HCT116 (cell line): ENCODE data around the gene WDR31.
"Not testable (repeated sequence)": the region's sequence is repeated elsewhere in the genome, so short reads cannot be mapped to it uniquely, and the experiment has no call there.

Source experiments
- SP1 ChIP-seq: IDR thresholded peaks from 2 replicates; pipeline ENCODE4 v1.6.1; 2012; ENCODE audit warnings: low read depth
- ZFX ChIP-seq: fragments of 450-650 bp; IDR thresholded peaks from 2 replicates; pipeline ENCODE4 v1.6.1; 2017
- TF ChIP-seq, protein P1 (sequence below), 3 experiments: fragments of 200-600 bp in 1 of 3; sonication (generic) in 1 of 3; IDR thresholded peaks in 2 of 3; conservative IDR thresholded peaks in 1 of 3; 2 replicates each; pipeline ENCODE4 v1.5.1; 2012 to 2017; ENCODE audit warnings: low read depth in 2 of 3, low read length in 2 of 3, antibody characterized with exemption in 1 of 3, borderline replicate concordance in 1 of 3, control low read depth in 1 of 3, mild to moderate bottlenecking in 1 of 3, mixed read lengths in 1 of 3, mixed run types in 1 of 3, moderate library complexity in 1 of 3; ENCODE audit not compliant: insufficient read depth in 1 of 3
- TF ChIP-seq, protein P2 (sequence below): IDR thresholded peaks from 2 replicates; pipeline ENCODE4 v1.6.1; 2012

DNA sequence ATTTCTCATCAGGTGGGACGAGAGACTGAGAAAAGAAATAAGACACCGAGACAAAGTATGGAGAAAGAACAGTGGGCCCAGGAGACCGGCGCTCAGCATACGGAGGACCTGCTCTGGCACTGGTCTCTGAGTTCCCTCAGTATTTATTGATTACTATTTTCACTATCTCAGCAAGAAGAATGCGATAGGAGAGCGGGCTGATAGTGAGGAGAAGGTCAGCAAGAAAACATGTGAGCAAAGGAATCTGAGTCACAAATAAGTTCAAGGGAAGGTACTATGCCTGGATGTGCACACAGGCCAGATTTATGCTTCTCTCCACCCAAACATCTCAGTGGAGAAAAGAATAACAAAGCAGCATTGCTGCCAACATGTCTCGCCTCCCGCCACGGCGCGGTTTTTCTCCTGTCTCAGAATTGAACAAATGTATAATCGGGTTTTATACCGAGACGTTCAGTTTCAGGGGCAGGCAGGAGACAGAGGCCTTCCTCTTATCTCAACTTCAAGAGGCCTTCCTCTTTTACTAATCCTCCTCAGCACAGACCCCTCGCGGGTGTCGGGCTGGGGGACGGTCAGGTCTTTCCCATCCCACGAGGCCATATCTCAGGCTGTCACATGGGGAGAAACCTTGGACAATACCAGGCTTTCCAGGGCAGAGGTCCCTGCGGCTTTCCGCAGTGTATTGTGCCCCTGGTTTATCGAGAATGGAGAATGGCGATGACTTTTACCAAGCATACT is 39.2 kb upstream of the WDR31 start:
- TF ChIP-seq, protein P1, sequence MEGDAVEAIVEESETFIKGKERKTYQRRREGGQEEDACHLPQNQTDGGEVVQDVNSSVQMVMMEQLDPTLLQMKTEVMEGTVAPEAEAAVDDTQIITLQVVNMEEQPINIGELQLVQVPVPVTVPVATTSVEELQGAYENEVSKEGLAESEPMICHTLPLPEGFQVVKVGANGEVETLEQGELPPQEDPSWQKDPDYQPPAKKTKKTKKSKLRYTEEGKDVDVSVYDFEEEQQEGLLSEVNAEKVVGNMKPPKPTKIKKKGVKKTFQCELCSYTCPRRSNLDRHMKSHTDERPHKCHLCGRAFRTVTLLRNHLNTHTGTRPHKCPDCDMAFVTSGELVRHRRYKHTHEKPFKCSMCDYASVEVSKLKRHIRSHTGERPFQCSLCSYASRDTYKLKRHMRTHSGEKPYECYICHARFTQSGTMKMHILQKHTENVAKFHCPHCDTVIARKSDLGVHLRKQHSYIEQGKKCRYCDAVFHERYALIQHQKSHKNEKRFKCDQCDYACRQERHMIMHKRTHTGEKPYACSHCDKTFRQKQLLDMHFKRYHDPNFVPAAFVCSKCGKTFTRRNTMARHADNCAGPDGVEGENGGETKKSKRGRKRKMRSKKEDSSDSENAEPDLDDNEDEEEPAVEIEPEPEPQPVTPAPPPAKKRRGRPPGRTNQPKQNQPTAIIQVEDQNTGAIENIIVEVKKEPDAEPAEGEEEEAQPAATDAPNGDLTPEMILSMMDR (IDR thresholded peaks at IDR 0.05 in 2 of 3, conservative IDR thresholded peaks at IDR 0.05 in 1 of 3; ENCODE audit: borderline replicate concordance in 1 of 3, insufficient read depth in 1 of 3, low read depth in 2 of 3, low read length in 2 of 3): not testable (repeated sequence)
- not testable (repeated sequence) for TF ChIP-seq SP1, ZFX
- TF ChIP-seq, protein P2, sequence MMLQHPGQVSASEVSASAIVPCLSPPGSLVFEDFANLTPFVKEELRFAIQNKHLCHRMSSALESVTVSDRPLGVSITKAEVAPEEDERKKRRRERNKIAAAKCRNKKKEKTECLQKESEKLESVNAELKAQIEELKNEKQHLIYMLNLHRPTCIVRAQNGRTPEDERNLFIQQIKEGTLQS: not testable (repeated sequence)
